Measurements from ENCODE around the gene CHMP4A. TPM values are rescaled to one million over a fixed set of nuclear protein-coding genes. Genes with fewer than 3 reads are reported as not detected.

The CHMP4A gene
- total and polyA plus RNA-seq, 9 of the 15 experiments (the other 6 are each of a cell fraction or from before 2014, with no cell fraction given) = 28.8 to 104 (median 52.7) TPM

DNA sequence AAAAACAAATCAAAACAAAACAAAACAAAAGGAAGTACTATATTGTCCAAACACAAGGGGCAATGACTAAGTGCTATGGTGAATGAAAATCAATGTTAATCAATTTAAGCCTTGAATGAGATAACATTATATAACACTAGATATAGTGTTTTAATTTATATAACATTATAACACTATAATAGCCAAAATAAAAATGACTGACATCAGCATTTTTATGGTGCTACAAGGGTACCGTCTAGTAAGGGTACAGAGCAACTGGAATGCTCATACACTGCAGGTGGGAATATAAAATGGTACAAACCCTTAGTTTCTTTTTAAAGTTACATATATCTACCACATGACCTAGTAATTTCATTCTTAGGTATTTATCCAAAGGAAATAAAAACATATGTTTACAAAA is 13.2 kb upstream of the CHMP4A start:
- Histone ChIP-seq H3K9me3 (replicated peaks; ENCODE audit: control insufficient read depth, insufficient read depth, low read depth, low read length) (no peaks in the 10 kb centered on the region), H4K20me1 (replicated peaks; ENCODE audit: control insufficient read depth, insufficient read depth, low read length) (no peaks in the 10 kb centered on the region), H3K4me3 (no peak overlapping the region), H3K4me1 (replicated peaks in 1 of 2; ENCODE audit: control insufficient read depth in 2 of 2, insufficient read depth in 2 of 2, low read length in 2 of 2) (peaks cover 0 to 6% of the 10 kb centered on the region in 2 experiments; a peak in 2 of 5 replicates), H3K9me1 (ENCODE audit: control insufficient read depth, insufficient read depth, low read length) (no peaks in the 10 kb centered on the region), H3K9ac (ENCODE audit: insufficient read depth in 1 of 2, low read depth in 2 of 2, low read length in 2 of 2) (no peak overlapping the region), H3K27me3 (ENCODE audit: control insufficient read depth in 2 of 2, insufficient read depth in 2 of 2, low read length in 2 of 2) (no peaks in the 10 kb centered on the region), H2AFZ (ENCODE audit: low read depth, low read length) (no peak overlapping the region), H3K79me2 (ENCODE audit: control insufficient read depth, insufficient read depth, low read length) (peaks cover 52% of the 10 kb centered on the region), H3K27ac (ENCODE audit: extremely low read depth, low read depth, low read length) (no peak overlapping the region), H3K4me2 (ENCODE audit: insufficient read depth, low read length) (no peak overlapping the region), H3K36me3 (ENCODE audit: control insufficient read depth, insufficient read depth, low read length) (peaks cover 12% of the 10 kb centered on the region; the same call in 1 of the 3 replicates)
- TF ChIP-seq CC2D1A (IDR thresholded peaks at IDR 0.05) (no peak), C11orf30 (IDR thresholded peaks at IDR 0.05; ENCODE audit: low read depth) (peak; percentile 65), NFATC3 (IDR thresholded peaks at IDR 0.05) (no peak), SMARCA4 (IDR thresholded peaks at IDR 0.05) (no peak), MAFG (tag; conservative IDR thresholded peaks at IDR 0.05) (peak; percentile 48; the same call in 1 of the 2 replicates), MAFF (IDR thresholded peaks at IDR 0.05; ENCODE audit: low read length) (peak; percentile 82), CBFA2T2 (conservative IDR thresholded peaks at IDR 0.05) (no peak), MAFK (IDR thresholded peaks at IDR 0.05; ENCODE audit: low read length) (peak; percentile 71), ZNF316 (IDR thresholded peaks at IDR 0.05) (peak; percentile 83)
- TF ChIP-seq, protein P1, sequence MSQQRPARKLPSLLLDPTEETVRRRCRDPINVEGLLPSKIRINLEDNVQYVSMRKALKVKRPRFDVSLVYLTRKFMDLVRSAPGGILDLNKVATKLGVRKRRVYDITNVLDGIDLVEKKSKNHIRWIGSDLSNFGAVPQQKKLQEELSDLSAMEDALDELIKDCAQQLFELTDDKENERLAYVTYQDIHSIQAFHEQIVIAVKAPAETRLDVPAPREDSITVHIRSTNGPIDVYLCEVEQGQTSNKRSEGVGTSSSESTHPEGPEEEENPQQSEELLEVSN (IDR thresholded peaks at IDR 0.05; ENCODE audit: borderline replicate concordance in 1 of 2, extremely low read depth in 1 of 2, insufficient read depth in 1 of 2, insufficient read length in 1 of 2, low read depth in 1 of 2, low read length in 1 of 2, poor library complexity in 1 of 2, severe bottlenecking in 1 of 2) = no peak
- in situ Hi-C loops (cut with MboI) (no loop called here), intact Hi-C loops (cut with micrococcal nuclease) (no loop called here)
- no peak for FAIRE-seq
- no peak for ATAC-seq
- ChIA-PET CTCF (ENCODE audit: low intra/inter-chr PET ratio) (no interaction called here), POLR2A (interaction anchor here (0.5 kb wide), 1 partner anchor 39 kb away, joined by 3 read pairs; no protein-coding TSS in a partner anchor)
- BruUV-seq (replicated peaks) = no TSS peak
- DNase-seq (ENCODE audit: extremely low read depth in 1 of 4, low spot score in 3 of 4) = no peak
- 91% methylated on average over 1 of the region's 1 CpG for WGBS (ENCODE audit: insufficient coverage, low coverage, missing lambda C conversion rate)

Measured in K562 (cell line).